ENCODE data around the gene BICD2. TPM values are rescaled to one million over a fixed set of nuclear protein-coding genes. Genes with fewer than 3 reads are reported as not detected.

Gene BICD2
- total RNA-seq, 1 donor from 2014 or later = 29.4 TPM

DNA sequence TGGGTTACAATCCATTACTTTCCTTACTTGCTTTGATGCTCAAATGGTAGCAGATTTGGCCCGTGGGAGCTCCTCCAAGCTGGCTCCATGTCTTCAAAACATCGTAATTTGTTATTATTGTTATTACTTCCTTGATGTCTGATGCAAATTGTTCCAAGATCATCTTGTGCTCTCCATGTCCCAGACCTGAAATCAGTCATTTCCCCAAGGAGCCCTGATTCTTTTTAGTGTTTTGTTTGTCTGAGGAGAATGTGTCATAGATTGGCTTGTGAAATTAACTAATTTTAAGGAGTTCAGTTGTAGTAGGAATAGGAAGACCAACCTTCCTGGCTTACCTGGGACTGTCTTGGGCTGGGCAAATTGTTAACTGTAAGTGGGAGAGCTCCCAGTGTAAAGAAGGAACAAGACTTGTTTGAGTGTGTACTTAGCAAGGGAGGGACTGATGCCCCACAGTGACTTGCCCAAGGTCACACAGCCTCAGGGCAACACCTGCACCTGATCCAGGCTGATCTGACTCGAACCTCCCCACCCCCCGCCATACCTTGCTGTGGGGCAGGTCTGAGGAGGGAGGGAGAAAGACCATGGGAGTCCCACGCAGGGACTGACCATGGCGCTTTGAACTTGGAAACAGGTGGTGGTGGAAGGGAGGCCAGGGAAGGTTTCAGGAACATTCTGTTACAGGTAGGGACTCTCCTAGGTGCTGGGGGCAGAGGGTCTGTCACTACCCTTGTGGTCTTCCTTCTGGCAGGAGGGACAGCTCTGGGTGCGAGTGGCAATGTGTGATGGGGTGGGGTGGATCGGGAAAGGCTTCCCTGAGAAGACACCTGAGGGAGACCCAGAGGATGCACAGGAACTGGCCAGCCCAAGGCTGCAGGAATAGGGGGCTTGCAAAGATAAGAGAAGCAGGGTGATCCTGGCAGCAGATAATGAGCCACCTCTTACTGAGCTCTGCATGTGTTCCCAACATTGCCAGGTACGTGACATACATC, 2.7 kb upstream of the BICD2 start:
- peaks cover 34% of the 10 kb centered on the region for H3K4me1 Mint-ChIP-seq (ENCODE audit: low read depth)
- intact Hi-C loops (cut with micrococcal nuclease) = loop anchor here (10.0 kb wide), 2 partner anchors 367 to 1397 kb away; partner anchors contain the start of gene NINJ1
- peak overlapping the region; percentile 17 for H3K4me3 Mint-ChIP-seq
- peaks cover 3% of the 10 kb centered on the region for H3K36me3 Mint-ChIP-seq (ENCODE audit: low read depth)
- H3K27me3 Mint-ChIP-seq (ENCODE audit: insufficient read depth) = no peaks in the 10 kb centered on the region
- no peaks in the 10 kb centered on the region for H3K9me3 Mint-ChIP-seq
- no peak for DNase-seq (ENCODE audit: low spot score)
- peak overlapping the region; percentile 34 for H3K27ac Mint-ChIP-seq

DNA sequence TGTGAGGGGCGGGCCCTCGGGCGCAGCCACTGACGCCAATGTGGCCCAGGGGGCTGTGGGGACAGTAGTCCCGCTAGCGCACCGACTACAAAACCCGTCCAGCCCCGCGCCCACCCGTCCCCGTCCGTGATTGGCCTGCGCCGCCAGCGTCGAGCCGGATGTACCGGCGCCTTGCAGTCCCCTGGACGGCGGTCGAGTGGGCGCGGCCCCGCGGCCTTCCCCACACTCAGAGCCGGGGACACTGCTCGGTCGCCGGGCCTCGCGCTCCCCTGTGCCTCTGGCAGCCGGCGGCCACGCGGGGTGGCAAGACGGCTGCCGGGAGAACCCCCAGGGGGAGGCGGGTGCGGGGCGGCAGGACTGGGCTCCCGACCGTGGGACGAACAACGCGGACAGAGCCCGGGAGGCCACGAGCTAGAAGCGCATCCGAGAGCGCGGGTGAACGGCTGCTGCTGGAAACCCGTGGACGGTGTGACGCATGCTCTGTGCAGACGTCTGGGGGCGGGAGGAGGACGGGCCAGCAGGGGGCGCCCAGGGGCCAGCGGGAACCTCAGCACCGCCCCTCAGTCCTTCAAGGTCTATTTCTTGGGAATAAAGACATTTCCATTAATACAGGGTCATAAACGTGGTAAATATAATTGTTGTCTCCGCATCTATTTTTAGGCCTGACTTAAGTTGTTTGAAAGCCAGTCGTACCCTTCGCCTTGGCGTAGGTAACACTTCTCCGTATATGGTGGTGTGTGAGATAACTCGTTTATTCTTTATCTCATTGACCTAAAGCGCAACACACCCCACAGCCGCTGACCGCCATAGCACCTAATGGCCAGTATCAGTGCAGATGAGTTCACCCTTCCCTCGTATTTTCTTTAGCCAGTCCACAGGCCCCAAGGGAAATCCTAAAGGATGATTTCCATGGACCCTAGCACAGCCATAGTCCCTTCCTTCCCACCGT, 629 bp upstream of the BICD2 start:
- Mint-ChIP-seq H3K9me3 (no peaks in the 10 kb centered on the region), H3K4me3 (peak overlapping the region; percentile 86), H3K27me3 (ENCODE audit: insufficient read depth) (no peaks in the 10 kb centered on the region), H3K27ac (peak overlapping the region; percentile 92), H3K36me3 (ENCODE audit: low read depth) (peaks cover 3% of the 10 kb centered on the region), H3K4me1 (ENCODE audit: low read depth) (peaks cover 45% of the 10 kb centered on the region)
- DNase-seq (ENCODE audit: low spot score) = peak; percentile 98
- intact Hi-C loops (cut with micrococcal nuclease) = loop anchor here (1.0 to 10.0 kb wide), 14 partner anchors 25 to 1400 kb away; partner anchors contain the start of genes CARD19, CENPP, FAM120AOS and IARS1

DNA sequence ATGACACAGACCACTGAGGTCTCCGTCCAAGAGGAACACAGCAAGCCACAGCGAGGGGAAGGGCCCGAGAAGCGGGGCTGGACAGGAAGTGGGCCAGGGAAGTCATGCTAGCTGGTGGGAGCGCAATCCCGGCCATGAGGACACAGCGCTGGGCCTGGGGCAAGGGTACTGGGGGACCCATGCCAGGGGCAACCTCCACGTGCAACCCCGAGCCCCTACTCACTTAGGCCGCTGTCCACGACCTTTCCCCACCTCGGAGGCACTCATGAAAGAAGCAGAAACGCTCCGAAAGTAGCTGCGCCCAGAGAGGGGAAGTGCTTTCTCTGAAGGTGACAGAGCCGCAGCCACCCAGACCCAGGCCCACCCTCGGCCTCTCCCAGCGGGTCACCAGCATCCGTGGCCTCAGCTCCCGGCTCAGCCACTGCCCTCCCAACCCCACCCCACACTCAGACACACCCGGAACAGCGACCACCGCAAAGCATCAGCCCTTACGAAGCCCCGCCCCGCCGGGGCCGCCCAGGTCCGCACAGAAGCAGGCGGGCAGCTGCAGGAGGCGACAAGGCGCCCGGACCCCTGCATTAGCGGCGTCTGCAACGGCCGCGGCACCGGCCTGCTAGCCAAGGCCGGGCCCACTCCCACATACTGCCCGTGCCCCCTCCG, 782 bp downstream of the BICD2 start:
- no peaks in the 10 kb centered on the region for H3K27me3 Mint-ChIP-seq (ENCODE audit: insufficient read depth)
- intact Hi-C loops (cut with micrococcal nuclease) = loop anchor here (1.0 to 10.0 kb wide), 7 partner anchors 48 to 1401 kb away; partner anchors contain the start of genes CARD19, FAM120AOS, NINJ1 and SUSD3
- peaks cover 40% of the 10 kb centered on the region for H3K4me1 Mint-ChIP-seq (ENCODE audit: low read depth)
- no peak for DNase-seq (ENCODE audit: low spot score)
- peak overlapping the region; percentile 98 for H3K4me3 Mint-ChIP-seq
- H3K9me3 Mint-ChIP-seq = no peaks in the 10 kb centered on the region
- peak overlapping the region; percentile 87 for H3K27ac Mint-ChIP-seq
- peaks cover 3% of the 10 kb centered on the region for H3K36me3 Mint-ChIP-seq (ENCODE audit: low read depth)

DNA sequence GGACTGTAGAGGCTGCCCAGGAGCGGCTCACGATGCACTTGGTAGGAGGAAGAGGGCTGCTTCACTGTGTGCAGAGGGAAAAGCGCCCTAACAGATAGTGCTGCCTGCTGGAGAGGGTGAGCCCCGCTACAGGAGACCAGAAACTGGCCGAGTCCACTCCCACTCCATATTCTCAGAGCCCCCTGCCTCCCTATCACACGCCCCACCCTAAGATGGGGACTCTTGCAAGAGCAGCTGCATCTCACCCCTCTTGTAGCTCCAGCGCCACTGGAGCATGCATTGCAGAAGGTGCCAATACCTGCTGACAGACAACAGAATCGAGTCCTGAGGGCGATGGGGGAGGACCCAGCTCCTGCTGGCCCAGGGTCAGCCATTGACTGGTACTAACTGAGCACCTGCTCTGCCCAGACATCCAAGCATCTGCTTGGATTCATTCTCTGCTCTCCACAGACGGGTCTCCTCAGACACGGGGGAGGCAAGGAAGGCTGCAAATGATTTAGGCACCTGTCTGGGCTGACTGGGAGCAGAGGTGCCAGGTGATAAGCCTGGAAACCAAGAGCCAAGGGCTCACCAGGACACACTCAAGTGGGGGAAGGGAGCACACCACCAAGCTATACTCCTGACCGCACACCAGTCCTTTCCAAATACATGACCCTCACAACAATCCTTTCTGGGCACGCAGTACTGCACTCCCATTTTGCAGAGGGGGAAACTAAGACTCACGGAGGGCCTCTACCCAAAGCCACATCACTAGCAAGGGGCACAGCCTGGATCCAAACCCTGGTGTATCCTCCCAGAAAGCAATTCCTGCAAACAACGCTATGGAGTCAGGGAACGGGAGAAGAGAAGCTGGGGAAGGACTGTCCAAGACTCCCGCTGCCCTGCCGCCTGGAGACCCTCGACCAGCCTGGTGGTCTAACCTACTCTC, 1.6 kb downstream of the BICD2 start:
- Mint-ChIP-seq H3K27ac (peak overlapping the region; percentile 19), H3K4me1 (ENCODE audit: low read depth) (peaks cover 40% of the 10 kb centered on the region)
- DNase-seq (ENCODE audit: low spot score) = no peak

DNA sequence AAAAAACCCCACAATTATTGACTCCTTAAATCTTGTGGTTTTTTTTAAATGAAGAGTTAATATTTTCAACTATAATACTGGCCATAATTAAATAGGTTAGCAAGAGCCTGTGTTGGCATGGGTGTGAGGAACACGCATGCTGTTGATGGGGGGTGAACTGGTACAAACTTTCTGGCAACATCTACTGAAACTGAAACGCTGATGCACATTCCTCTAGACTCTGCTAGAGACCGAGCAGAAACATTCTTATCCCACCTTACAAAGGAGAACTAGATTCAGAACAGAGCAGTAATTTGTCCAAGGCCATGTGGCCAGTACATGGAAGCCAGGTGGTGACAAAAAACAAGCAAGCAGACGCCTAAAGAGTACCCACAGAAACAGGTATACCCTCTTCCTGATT, 2.4 kb downstream of the BICD2 start:
- DNase-seq (ENCODE audit: low spot score) = no peak
- no peaks in the 10 kb centered on the region for H3K9me3 Mint-ChIP-seq
- H3K4me1 Mint-ChIP-seq (ENCODE audit: low read depth) = peaks cover 40% of the 10 kb centered on the region
- H3K27ac Mint-ChIP-seq = peak overlapping the region; percentile 32
- peak overlapping the region; percentile 98 for H3K4me3 Mint-ChIP-seq
- H3K36me3 Mint-ChIP-seq (ENCODE audit: low read depth) = peaks cover 3% of the 10 kb centered on the region
- no peaks in the 10 kb centered on the region for H3K27me3 Mint-ChIP-seq (ENCODE audit: insufficient read depth)
- intact Hi-C loops (cut with micrococcal nuclease) = loop anchor here (10.0 kb wide), 2 partner anchors 373 to 1403 kb away; partner anchors contain the start of gene NINJ1

More for the DNA sequence above, 1.6 kb downstream of the BICD2 start:
- intact Hi-C loops (cut with micrococcal nuclease) = loop anchor here (10.0 kb wide), 2 partner anchors 372 to 1402 kb away; partner anchors contain the start of gene NINJ1
- Mint-ChIP-seq H3K36me3 (ENCODE audit: low read depth) (peaks cover 3% of the 10 kb centered on the region), H3K4me3 (peak overlapping the region; percentile 98), H3K27me3 (ENCODE audit: insufficient read depth) (no peaks in the 10 kb centered on the region), H3K9me3 (no peaks in the 10 kb centered on the region)

DNA sequence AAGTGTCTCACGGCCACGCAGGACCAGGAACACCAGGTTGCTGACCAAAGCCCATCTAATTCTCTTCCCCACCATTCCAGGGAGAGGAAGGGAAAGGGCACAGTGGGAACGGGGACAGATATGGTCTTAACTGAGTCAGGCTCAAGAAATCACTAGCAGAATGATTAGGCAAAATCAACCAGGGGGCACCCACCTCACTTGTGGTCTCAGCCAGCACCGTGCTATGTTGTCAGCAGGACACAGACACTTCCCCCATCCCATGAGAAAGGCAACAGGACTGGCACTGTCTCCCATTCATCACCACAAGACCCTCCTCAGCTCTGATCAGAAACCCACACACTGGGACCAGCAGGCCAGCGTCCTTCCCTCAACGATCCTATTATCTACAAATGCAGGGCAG, 2.9 kb downstream of the BICD2 start:
- no peaks in the 10 kb centered on the region for H3K27me3 Mint-ChIP-seq (ENCODE audit: insufficient read depth)

DNA sequence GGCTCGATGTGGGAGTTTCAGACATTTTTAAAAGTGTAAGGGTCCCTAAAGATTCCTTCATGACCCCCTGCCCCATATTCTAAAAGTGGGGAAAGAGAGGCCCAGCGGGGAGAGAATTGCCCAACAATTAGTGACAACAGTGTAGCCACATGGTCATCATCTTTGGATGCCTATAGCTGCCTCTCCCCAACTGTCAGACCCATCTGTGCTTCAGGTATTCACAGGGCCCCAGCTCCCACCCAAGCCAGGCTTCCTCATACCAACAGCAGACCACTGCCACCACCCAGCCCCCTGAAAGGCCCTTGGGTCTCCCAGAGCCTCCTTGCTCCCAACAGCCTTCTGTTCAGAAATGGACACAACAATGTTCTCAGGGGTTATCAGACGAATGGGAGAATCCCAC, 4.1 kb downstream of the BICD2 start:
- Mint-ChIP-seq H3K4me1 (ENCODE audit: low read depth) (peaks cover 31% of the 10 kb centered on the region), H3K27ac (no peak overlapping the region)
- intact Hi-C loops (cut with micrococcal nuclease) = loop anchor here (10.0 kb wide), 2 partner anchors 374 to 1404 kb away; partner anchors contain the start of gene NINJ1

More for the DNA sequence above, 2.9 kb downstream of the BICD2 start:
- intact Hi-C loops (cut with micrococcal nuclease) = loop anchor here (10.0 kb wide), 2 partner anchors 373 to 1403 kb away; partner anchors contain the start of gene NINJ1
- Mint-ChIP-seq H3K4me1 (ENCODE audit: low read depth) (peaks cover 40% of the 10 kb centered on the region), H3K27ac (no peak overlapping the region), H3K9me3 (no peaks in the 10 kb centered on the region), H3K4me3 (peak overlapping the region; percentile 12), H3K36me3 (ENCODE audit: low read depth) (peaks cover 3% of the 10 kb centered on the region)
- DNase-seq (ENCODE audit: low spot score) = no peak

DNA sequence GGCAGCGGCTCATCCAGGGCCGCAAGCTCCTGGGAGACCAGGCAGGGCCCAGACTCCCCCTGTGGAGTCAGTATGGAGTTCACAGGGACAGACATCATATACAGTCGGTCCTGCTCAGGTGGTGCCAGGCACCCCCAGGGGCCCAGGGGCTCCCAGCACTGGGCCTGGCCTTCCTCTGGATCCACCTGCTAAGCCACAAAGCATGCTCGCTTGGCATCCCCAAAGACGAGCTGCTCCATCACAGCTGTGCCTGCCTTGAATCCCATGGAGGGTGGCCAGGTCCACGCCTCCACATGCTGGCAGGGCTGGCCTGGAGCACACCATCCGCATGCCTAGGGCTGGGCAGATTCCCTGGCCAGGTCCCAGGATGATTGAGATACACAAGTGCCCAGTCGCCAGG, 4.6 kb downstream of the BICD2 start:
- Mint-ChIP-seq H3K27ac (no peak overlapping the region), H3K27me3 (ENCODE audit: insufficient read depth) (no peaks in the 10 kb centered on the region), H3K4me3 (no peak overlapping the region), H3K36me3 (ENCODE audit: low read depth) (peaks cover 7% of the 10 kb centered on the region), H3K9me3 (no peaks in the 10 kb centered on the region), H3K4me1 (ENCODE audit: low read depth) (peaks cover 29% of the 10 kb centered on the region)
- intact Hi-C loops (cut with micrococcal nuclease) = loop anchor here (10.0 kb wide), 2 partner anchors 375 to 1405 kb away; partner anchors contain the start of gene NINJ1
- DNase-seq (ENCODE audit: low spot score) = no peak

More for the DNA sequence above, 4.1 kb downstream of the BICD2 start:
- H3K4me3 Mint-ChIP-seq = no peak overlapping the region
- DNase-seq (ENCODE audit: low spot score) = no peak
- no peaks in the 10 kb centered on the region for H3K9me3 Mint-ChIP-seq
- H3K27me3 Mint-ChIP-seq (ENCODE audit: insufficient read depth) = no peaks in the 10 kb centered on the region
- peaks cover 4% of the 10 kb centered on the region for H3K36me3 Mint-ChIP-seq (ENCODE audit: low read depth)

DNA sequence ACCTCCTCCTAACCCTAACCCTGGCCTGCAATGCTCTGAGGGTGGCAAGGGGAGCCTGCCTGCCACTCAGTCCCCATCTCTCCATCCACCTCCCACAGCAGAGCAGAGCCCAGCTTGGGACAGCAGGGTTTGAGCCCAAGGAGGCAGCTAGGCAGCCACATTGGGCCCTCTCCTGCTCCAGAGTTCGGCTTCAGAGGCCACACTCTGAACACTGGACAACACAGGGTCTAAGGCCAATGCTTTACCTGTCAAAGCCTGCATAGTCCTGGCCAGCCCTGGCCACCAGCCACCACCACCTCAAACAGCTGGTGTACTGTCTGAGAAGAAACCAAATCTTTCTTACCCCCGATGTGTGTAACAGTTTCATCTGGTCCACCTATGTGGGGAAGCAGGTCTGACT, 5.2 kb downstream of the BICD2 start:
- H3K4me1 Mint-ChIP-seq (ENCODE audit: low read depth) = peaks cover 29% of the 10 kb centered on the region
- intact Hi-C loops (cut with micrococcal nuclease) = no loop called here
- DNase-seq (ENCODE audit: low spot score) = no peak
- H3K9me3 Mint-ChIP-seq = no peaks in the 10 kb centered on the region
- no peak overlapping the region for H3K4me3 Mint-ChIP-seq
- H3K36me3 Mint-ChIP-seq (ENCODE audit: low read depth) = peaks cover 7% of the 10 kb centered on the region
- no peak overlapping the region for H3K27ac Mint-ChIP-seq
- no peaks in the 10 kb centered on the region for H3K27me3 Mint-ChIP-seq (ENCODE audit: insufficient read depth)

DNA sequence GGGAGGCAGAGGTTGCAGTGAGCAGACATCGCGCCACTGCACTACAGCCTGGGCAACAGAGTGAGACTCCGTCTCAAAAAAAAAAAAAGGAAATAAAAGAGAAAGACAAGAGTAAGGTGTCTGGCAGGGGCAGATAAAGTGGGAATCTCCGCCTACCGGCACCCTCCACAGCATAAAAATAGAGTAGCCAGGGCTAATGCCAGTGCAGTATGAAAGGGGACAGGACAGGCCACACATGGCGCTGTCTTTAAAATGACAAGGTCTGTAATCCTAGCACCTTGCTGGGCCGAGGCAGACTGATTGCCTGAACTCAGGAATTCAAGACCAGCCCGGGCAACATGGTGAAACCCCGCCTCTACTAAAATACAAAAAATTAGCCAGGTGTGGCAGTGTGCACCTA, 7.8 kb downstream of the BICD2 start:
- intact Hi-C loops (cut with micrococcal nuclease) = no loop called here
- H3K27me3 Mint-ChIP-seq (ENCODE audit: insufficient read depth) = no peaks in the 10 kb centered on the region
- H3K4me1 Mint-ChIP-seq (ENCODE audit: low read depth) = peaks cover 25% of the 10 kb centered on the region

DNA sequence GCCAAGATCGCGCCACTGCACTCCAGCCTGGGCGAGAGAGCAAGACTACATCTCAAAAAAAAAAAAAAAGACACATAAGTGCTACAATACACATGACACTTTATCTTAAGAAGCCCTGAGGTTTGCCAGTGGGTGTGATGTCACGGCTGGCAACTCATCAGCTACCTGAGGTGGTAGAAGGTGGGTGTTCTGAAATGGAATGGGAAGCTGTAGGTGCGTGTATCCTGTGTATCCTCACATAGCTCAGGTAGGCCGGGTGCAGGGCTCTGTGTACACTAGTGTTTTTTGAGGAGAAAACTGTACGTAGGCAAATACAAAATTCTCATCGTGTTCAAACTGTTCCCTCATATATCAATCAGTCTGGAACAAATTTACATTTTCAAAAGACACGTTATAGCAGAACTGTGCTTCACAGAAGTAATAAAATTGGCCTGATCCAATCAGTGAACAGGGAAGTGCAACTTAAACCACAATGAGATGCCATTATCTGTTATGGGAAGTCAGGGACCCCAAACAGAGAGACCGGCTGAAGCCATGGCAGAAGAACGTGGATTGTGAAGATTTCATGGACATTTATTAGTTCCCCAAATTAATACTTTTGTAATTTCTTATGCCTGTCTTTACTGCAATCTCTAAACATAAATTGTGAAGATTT, 10.4 kb downstream of the BICD2 start:
- no peak overlapping the region for H3K4me3 Mint-ChIP-seq

More for the DNA sequence above, 7.8 kb downstream of the BICD2 start:
- no peak for DNase-seq (ENCODE audit: low spot score)
- no peaks in the 10 kb centered on the region for H3K9me3 Mint-ChIP-seq
- H3K36me3 Mint-ChIP-seq (ENCODE audit: low read depth) = peaks cover 6% of the 10 kb centered on the region
- no peak overlapping the region for H3K27ac Mint-ChIP-seq
- no peak overlapping the region for H3K4me3 Mint-ChIP-seq

More for the DNA sequence above, 10.4 kb downstream of the BICD2 start:
- H3K9me3 Mint-ChIP-seq = no peaks in the 10 kb centered on the region
- DNase-seq (ENCODE audit: low spot score) = no peak
- H3K4me1 Mint-ChIP-seq (ENCODE audit: low read depth) = peaks cover 15% of the 10 kb centered on the region
- no peak overlapping the region for H3K27ac Mint-ChIP-seq
- intact Hi-C loops (cut with micrococcal nuclease) = no loop called here
- H3K27me3 Mint-ChIP-seq (ENCODE audit: insufficient read depth) = no peaks in the 10 kb centered on the region
- peaks cover 6% of the 10 kb centered on the region for H3K36me3 Mint-ChIP-seq (ENCODE audit: low read depth)

Measured in activated T-helper 1 cell treated with anti-CD3 and anti-CD28 coated beads, Interleukin-12 subunit alpha, Interleukin-12 subunit beta, Interleukin-2, Interleukin-4 antibody, amounts not matched to agents 30 ng/mL and 10 ng/mL and 1 ng/mL, durations not matched to agents 14 hours and 24 hours and 36 hours (primary cell).